ENCODE data around the gene SLC8A1. TPM values are rescaled to one million over a fixed set of nuclear protein-coding genes. Genes with fewer than 3 reads are reported as not detected.

Gene SLC8A1
- total and polyA plus RNA-seq, 10 of the 15 experiments (the other 5 are each of a cell fraction or from before 2014, with no cell fraction given), result under 0.01 to 1.2 (median 0.01) TPM; not detected in 3

- no peak for TF ChIP-seq ZNF217 (IDR thresholded peaks at IDR 0.05)
- TF ChIP-seq WRNIP1 (IDR thresholded peaks at IDR 0.05; ENCODE audit: borderline replicate concordance, low read depth, low read length), result no peak
- TF ChIP-seq RAD21 (IDR thresholded peaks at IDR 0.05; ENCODE audit: insufficient read depth, low read depth, low read length), result no peak
- no peak for TF ChIP-seq STAT3 (IDR thresholded peaks at IDR 0.05; ENCODE audit: low read depth, low read length)
- TF ChIP-seq RBBP5 (conservative IDR thresholded peaks at IDR 0.05), result no peak
- TF ChIP-seq RELA (IDR thresholded peaks at IDR 0.05; ENCODE audit: borderline replicate concordance, partially characterized antibody), result no peak
- no peak for TF ChIP-seq PAX5 (IDR thresholded peaks at IDR 0.05; ENCODE audit: borderline replicate concordance, low read depth, low read length)
- no peak for TF ChIP-seq JUNB (IDR thresholded peaks at IDR 0.05)
- TF ChIP-seq LARP7 (IDR thresholded peaks at IDR 0.05), result no peak
- TF ChIP-seq ATF7 (IDR thresholded peaks at IDR 0.05; ENCODE audit: low read depth), result no peak
- no peak for TF ChIP-seq CHD1 (IDR thresholded peaks at IDR 0.05; ENCODE audit: low read depth, low read length)
- TF ChIP-seq MLLT1 (IDR thresholded peaks at IDR 0.05), result no peak
- no peak for TF ChIP-seq MTA2 (IDR thresholded peaks at IDR 0.05; ENCODE audit: low read depth)
- no peaks in the 10 kb centered on the region for H3K36me3 ChIP-seq (ENCODE audit: control insufficient read depth in 2 of 2, insufficient read depth in 2 of 2, low read length in 1 of 2)
- no peaks in the 10 kb centered on the region for H3K9me3 ChIP-seq (replicated peaks; ENCODE audit: control insufficient read depth, insufficient read depth, low read length)
- H3K27ac ChIP-seq (ENCODE audit: control insufficient read depth, insufficient read depth), result no peak overlapping the region
- no peak for FAIRE-seq
- no peak for ATAC-seq
- intact Hi-C loops (cut with micrococcal nuclease; ENCODE audit: unreplicated experiment) (no loop called here), in situ Hi-C loops (cut with MboI) (no loop called here)
- SMC1A ChIA-PET (ENCODE audit: uncharacterized antibody, unreplicated experiment), result no interaction called here
- H3K4me3 ChIP-seq, result no peak overlapping the region
- H2AFZ ChIP-seq (ENCODE audit: control insufficient read depth, low read depth, low read length), result no peak overlapping the region
- no peak for DNase-seq (ENCODE audit: low read depth, low spot score)
- no TSS peak for BruUV-seq (replicated peaks)
- RAD21 ChIA-PET (ENCODE audit: unreplicated experiment), result no interaction called here
- 21% methylated on average over 4 of the region's 4 CpGs for WGBS (ENCODE audit: insufficient coverage, insufficient replicate concordance, low lambda C conversion rate, missing lambda C conversion rate)
- no peak overlapping the region for H3K9ac ChIP-seq (ENCODE audit: control insufficient read depth, insufficient read depth, low read length)
- CTCF ChIA-PET, result no interaction called here
- POLR2A ChIA-PET, result no interaction called here
- no peaks in the 10 kb centered on the region for H3K27me3 ChIP-seq (replicated peaks in 1 of 2; ENCODE audit: control insufficient read depth in 2 of 2, insufficient read depth in 2 of 2, low read length in 1 of 2)
- H4K20me1 ChIP-seq (ENCODE audit: control insufficient read depth, insufficient read depth), result no peaks in the 10 kb centered on the region
- no peaks in the 10 kb centered on the region for H3K4me1 ChIP-seq (ENCODE audit: control insufficient read depth, insufficient read depth, low read length)
- H3K79me2 ChIP-seq (ENCODE audit: control insufficient read depth, insufficient read depth, low read length), result no peaks in the 10 kb centered on the region
- no peak overlapping the region for H3K4me2 ChIP-seq (ENCODE audit: control insufficient read depth, insufficient read depth)
Measured at GRCh38 chr2:40108851-40109250, 343.0 kb downstream of the SLC8A1 start.

Data from GM12878 (cell line).